Left forelimb (tissue), 1 donor: ENCODE results near the gene ALDH8A1.

ENCODE experiments used
- DNase-seq: peaks from one replicate; pipeline ENCODE4 v3.0.0-alpha.2; 2018; ENCODE audit warnings: low spot score

The ALDH8A1 gene

GRCh38 chr6:134951494-134952263 is 1.8 kb upstream of the ALDH8A1 start:
- DNase-seq = no peak

- DNase-seq = no peak
Measured at GRCh38 chr6:134950482-134950881, 581 bp upstream of the ALDH8A1 start.

- no peak for DNase-seq
Measured at GRCh38 chr6:134948691-134949090, 1.2 kb downstream of the ALDH8A1 start.

- DNase-seq = no peak
Measured at GRCh38 chr6:134948142-134948541, 1.8 kb downstream of the ALDH8A1 start.

DNA sequence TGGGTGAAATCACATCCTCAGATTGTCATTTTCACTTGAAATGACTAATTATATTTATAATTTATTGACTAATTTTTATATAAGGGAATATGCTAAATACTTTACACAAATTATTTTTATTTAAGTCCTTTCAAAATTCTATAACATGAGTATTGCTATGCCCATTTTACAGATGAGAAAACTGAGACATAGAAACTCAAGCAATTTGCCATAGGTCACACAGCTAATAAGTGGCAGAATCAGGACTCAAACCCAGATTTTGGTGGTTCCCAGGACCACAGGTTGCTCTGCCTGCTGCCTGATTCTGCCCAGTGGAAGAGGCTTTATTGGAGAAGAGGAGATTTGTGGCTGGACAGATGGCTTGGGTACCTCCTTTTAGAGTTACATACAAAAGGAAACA is 4.9 kb downstream of the ALDH8A1 start:
- DNase-seq = no peak

GRCh38 chr6:134943522-134944111 is 6.3 kb downstream of the ALDH8A1 start:
- DNase-seq = no peak

- DNase-seq = no peak
Measured at GRCh38 chr6:134938896-134939295, 11.0 kb downstream of the ALDH8A1 start.

DNA sequence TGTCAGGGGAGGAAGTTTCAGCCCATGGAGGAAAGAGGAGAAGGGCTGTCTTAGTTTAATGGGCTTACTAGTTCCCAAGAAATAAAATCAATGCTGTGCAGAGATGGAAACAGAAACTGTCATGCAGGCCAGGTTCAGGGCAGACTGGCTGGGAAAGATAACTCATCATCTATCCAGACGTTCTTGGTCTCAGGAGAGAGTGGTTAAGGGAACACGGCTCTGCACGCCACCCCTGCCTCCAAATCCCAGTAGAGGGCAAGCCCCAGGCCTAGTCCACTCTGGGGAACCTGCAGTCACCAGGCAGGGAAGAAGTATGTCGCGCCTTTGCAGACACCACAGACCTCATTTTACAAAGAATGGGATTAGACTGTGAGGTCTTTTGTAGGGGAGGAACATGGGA is 12.5 kb downstream of the ALDH8A1 start:
- DNase-seq = no peak

- DNase-seq = no peak
Measured at GRCh38 chr6:134936931-134937330, 13.0 kb downstream of the ALDH8A1 start.

- DNase-seq = no peak
Measured at GRCh38 chr6:134936476-134936875, 13.4 kb downstream of the ALDH8A1 start.

DNA sequence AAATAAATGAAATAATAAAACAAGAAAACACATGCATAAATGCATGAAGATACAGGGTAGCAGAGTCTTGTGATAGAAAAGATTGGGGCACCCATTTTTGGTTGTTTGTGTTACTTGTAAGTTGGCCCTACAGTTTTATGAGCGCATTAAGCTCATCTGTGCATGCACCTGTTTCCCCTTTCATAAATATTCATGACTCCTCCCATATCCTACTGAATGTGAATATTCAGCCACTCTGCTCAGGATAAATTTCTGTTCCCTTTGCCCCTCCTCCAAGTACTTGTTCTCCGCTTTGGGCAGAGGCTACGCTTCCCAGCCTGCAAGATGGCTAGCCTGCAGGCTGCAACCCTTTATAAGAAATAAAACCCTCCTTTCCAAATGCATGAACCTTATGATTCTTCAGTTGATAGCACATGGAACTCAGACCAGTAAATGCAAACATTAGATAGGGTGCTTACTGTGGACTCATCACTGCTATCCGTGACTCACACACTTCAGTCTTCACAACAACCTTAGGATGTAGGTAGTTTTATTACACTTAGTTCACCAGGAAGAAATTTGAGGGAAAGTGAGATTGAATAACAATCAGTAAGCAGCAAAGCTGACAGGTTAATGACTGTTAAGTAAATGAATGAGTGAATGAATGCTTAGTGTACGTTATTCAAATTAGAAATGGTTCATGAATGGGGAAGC is 15.0 kb downstream of the ALDH8A1 start:
- DNase-seq = no peak

GRCh38 chr6:134932535-134933470 is 17.1 kb downstream of the ALDH8A1 start:
- no peak for DNase-seq

- no peak for DNase-seq
Measured at GRCh38 chr6:134932098-134932497, 17.8 kb downstream of the ALDH8A1 start.

DNA sequence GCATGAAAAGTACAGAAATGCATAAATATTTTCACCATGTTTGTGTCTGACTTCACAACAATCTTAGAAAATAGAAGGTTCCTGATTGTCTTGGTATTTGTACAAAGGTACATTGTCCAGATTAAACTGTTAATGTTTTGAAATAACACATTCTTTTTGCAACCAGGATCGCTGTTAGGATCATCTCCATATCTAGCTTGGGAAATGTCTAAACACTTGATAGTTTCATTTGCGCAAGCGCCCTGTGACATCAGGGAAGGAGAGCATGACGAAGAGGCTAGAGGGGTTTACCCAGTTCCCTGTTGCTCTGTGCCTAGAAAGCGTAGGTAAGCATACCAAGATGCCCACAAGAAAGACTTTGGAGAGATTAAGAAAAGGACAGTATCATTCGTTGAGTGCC is 19.4 kb downstream of the ALDH8A1 start:
- no peak for DNase-seq

GRCh38 chr6:134928151-134928900 is 21.6 kb downstream of the ALDH8A1 start:
- no peak for DNase-seq

- no peak for DNase-seq
Measured at GRCh38 chr6:134925800-134926199, 24.1 kb downstream of the ALDH8A1 start.

DNA sequence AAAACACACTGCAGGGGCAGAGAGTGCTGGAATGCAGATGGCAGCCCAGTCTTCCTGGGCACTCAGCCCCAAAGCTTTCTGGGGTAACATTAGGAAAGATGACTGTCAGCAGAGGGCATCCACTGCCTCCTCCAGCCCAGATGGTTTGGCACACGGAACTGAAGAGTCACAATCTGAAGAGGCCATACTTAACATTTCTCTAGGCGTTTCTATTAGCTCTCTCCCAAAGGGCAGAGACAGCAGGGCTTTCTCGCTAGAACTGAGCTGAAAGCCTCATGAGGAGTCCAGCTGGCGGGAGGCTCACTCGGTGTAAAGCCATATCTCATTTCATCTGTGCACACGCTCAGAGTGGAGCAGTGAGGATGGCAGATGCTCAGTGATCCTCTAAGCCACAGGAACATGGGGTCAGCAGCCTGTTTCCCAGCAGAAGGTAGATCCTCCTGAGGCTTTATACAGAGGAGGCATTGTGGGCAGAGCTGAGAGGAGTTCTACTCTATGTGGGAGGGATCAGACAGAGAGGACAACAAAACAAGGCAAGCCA is 28.1 kb downstream of the ALDH8A1 start:
- no peak for DNase-seq

- no peak for DNase-seq
Measured at GRCh38 chr6:134921276-134921675, 28.6 kb downstream of the ALDH8A1 start.

DNA sequence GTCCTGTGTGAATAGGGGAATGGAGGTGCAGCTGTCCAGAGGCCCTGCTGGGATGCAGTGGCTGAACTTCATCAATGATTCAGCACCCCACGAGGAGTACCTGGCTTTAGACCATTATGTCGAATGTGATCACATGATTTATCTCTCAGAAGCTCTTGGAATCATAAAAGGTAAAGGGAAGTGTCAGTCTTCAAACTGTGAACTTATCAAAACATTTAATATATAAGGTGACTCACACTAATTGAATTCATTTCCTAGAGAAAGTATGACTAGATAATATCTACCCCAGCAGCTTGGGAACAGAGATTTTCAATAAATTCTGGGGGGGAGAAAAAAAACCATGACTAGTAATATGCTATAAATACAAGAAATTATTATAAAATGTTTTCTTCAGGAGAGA is 29.5 kb downstream of the ALDH8A1 start:
- DNase-seq = no peak

DNA sequence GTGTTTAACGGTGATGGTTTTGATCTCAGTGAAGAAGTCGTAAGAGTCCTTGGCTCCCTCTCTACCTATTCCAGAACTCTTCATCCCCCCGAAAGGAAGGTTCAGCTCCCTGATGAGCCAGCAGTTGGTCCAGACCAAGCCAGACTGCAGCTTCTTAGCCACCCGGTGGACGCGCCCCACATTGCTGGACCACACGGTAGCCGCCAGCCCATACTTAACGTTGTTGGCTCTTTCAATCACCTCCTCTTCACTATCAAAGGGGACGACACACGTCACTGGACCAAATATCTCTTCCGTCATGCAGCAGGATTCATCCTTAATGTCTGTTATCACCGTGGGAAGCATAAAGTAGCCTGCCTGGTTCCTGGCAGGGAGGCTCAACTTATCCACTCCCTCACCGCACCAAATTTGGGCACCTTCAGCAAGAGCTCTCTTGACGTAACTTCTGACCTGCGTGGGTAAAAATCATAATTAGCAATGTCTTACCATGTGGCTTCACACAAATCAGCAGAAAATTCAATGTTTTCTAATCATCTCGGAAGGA is 31.4 kb downstream of the ALDH8A1 start:
- DNase-seq = no peak

DNA sequence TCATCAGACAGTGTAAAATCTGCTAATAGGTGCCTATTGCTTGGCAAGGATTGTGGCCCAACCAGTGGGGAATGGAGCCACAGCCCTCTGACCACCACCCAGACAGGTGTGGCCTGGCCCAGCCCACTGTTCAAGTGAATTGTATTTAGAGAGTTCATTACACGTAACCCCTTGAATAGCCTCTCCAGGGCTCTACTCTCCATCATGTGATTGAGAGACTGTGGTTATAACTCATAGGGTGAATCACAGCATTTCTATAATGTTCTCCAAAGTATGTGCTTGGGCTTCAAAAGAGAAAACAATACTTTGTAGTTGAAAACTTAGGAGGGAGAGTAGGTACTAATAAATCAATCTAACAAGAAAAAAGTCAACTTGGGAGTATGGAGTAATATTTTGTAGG is 38.4 kb downstream of the ALDH8A1 start:
- DNase-seq = no peak
